ENCODE data around the gene TPMT.
A peak's percentile ranks its signal among the peaks of the same experiment; 100 is the strongest.

Gene TPMT

GRCh38 chr6:18117136-18117535, 37.7 kb downstream of the TPMT start:
- DNase-seq (ENCODE audit: low read depth, low spot score) = no peak

- DNase-seq (ENCODE audit: low read depth, low spot score) = peak; percentile 15
Observed at GRCh38 chr6:18115356-18115755, 39.5 kb downstream of the TPMT start.

- DNase-seq (ENCODE audit: low read depth, low spot score) = no peak
Observed at GRCh38 chr6:18110162-18110561, 44.7 kb downstream of the TPMT start.

- no peak for DNase-seq (ENCODE audit: low read depth, low spot score)
Observed at GRCh38 chr6:18107061-18107460, 47.8 kb downstream of the TPMT start.

GRCh38 chr6:18102783-18103509, 51.9 kb downstream of the TPMT start:
- DNase-seq (ENCODE audit: low read depth, low spot score) = no peak

GRCh38 chr6:18101873-18102272, 53.0 kb downstream of the TPMT start:
- DNase-seq (ENCODE audit: low read depth, low spot score) = no peak

GRCh38 chr6:18101271-18101670, 53.6 kb downstream of the TPMT start:
- peak; percentile 55 for DNase-seq (ENCODE audit: low read depth, low spot score)

- DNase-seq (ENCODE audit: low read depth, low spot score) = no peak
Observed at GRCh38 chr6:18100296-18100695, 54.6 kb downstream of the TPMT start.

- peak; percentile 15 for DNase-seq (ENCODE audit: low read depth, low spot score)
Observed at GRCh38 chr6:18099511-18099910, 55.4 kb downstream of the TPMT start.

- DNase-seq (ENCODE audit: low read depth, low spot score) = no peak
Observed at GRCh38 chr6:18096423-18096822, 58.5 kb downstream of the TPMT start.

GRCh38 chr6:18091382-18091781, 63.5 kb downstream of the TPMT start:
- no peak for DNase-seq (ENCODE audit: low read depth, low spot score)

GRCh38 chr6:18090349-18090786, 64.5 kb downstream of the TPMT start:
- DNase-seq (ENCODE audit: low read depth, low spot score) = no peak

GRCh38 chr6:18088419-18089296, 66.2 kb downstream of the TPMT start:
- no peak for DNase-seq (ENCODE audit: low read depth, low spot score)

GRCh38 chr6:18087396-18088165, 67.3 kb downstream of the TPMT start:
- no peak for DNase-seq (ENCODE audit: low read depth, low spot score)

- no peak for DNase-seq (ENCODE audit: low read depth, low spot score)
Observed at GRCh38 chr6:18081025-18081668, 73.7 kb downstream of the TPMT start.

- no peak for DNase-seq (ENCODE audit: low read depth, low spot score)
Observed at GRCh38 chr6:18080544-18080943, 74.3 kb downstream of the TPMT start.

GRCh38 chr6:18078866-18079265, 76.0 kb downstream of the TPMT start:
- DNase-seq (ENCODE audit: low read depth, low spot score) = no peak
